WTC11 (cell line): ENCODE measurements around the gene HIPK2. TPM values are rescaled to one million over a fixed set of nuclear protein-coding genes. Genes with fewer than 3 reads are reported as not detected.

ENCODE experiments used
- ATAC-seq: fragments of 200-7000 bp; cut with Tn5 transposase; 2 replicates; pipeline ENCODE4 v1.10.0; 2021; ENCODE audit warnings: mild to moderate bottlenecking, moderate library complexity
- CTCF ChIA-PET: fragments of 300-600 bp; sonication (Branson Sonifier 250); formaldehyde crosslinking; loops from one replicate; lab custom pipeline; 2021; ENCODE audit warnings: antibody characterized with exemption; lab: Charles Lee
- POLR2A ChIA-PET: fragments of 350-600 bp; sonication (Branson Sonifier 250); formaldehyde crosslinking; loops from one replicate; lab custom pipeline; 2021; ENCODE audit warnings: antibody characterized with exemption; lab: Charles Lee
- DNase-seq: peaks from one replicate; pipeline ENCODE4 v3.0.0; 2021; ENCODE audit warnings: low spot score
- H3K27ac Mint-ChIP-seq: 2 replicates; pipeline ENCODE4 v1.8.0; 2021; ENCODE audit warnings: mixed read lengths
- H3K27me3 Mint-ChIP-seq: 2 replicates; pipeline ENCODE4 v1.8.0; 2021; ENCODE audit warnings: low read depth, mild to moderate bottlenecking, moderate library complexity, mixed read lengths
- H3K36me3 Mint-ChIP-seq: 2 replicates; pipeline ENCODE4 v1.8.0; 2021; ENCODE audit warnings: mixed read lengths
- H3K4me1 Mint-ChIP-seq: 2 replicates; pipeline ENCODE4 v1.8.0; 2022; ENCODE audit warnings: mixed read lengths
- H3K4me3 Mint-ChIP-seq: 2 replicates; pipeline ENCODE4 v1.8.0; 2021; ENCODE audit warnings: mild to moderate bottlenecking, moderate library complexity, mixed read lengths
- H3K9me3 Mint-ChIP-seq: 2 replicates; pipeline ENCODE4 v1.8.0; 2021; ENCODE audit warnings: mixed read lengths
- AFF4 ChIP-seq: sonication (generic); formaldehyde crosslinking; IDR thresholded peaks from 2 replicates; pipeline ENCODE4 v1.8.1; 2023; ENCODE audit warnings: mild to moderate bottlenecking, missing genetic modification reagents, borderline replicate concordance
- ARID4B ChIP-seq: sonication (generic); formaldehyde crosslinking; IDR thresholded peaks from 2 replicates; pipeline ENCODE4 v1.8.0; 2023; ENCODE audit warnings: missing genetic modification reagents, mild to moderate bottlenecking, borderline replicate concordance
- ATF1 ChIP-seq: sonication (generic); formaldehyde crosslinking; IDR thresholded peaks from 2 replicates; pipeline ENCODE4 v1.8.1; 2023; ENCODE audit warnings: mild to moderate bottlenecking, moderate library complexity, missing genetic modification reagents
- CREM ChIP-seq: sonication (generic); formaldehyde crosslinking; IDR thresholded peaks from 2 replicates; pipeline ENCODE4 v1.8.1; 2022; ENCODE audit warnings: mild to moderate bottlenecking, missing genetic modification reagents, moderate library complexity
- E2F1 ChIP-seq: sonication (generic); formaldehyde crosslinking; IDR thresholded peaks from 2 replicates; pipeline ENCODE4 v1.8.0; 2022; ENCODE audit warnings: mild to moderate bottlenecking, missing genetic modification reagents
- HMGA2 ChIP-seq: fragments of 250-450 bp; sonication (Bioruptor Pico); IDR thresholded peaks from 2 replicates; pipeline ENCODE4 v1.4.0; 2021; ENCODE audit warnings: mild to moderate bottlenecking, moderate library complexity
- HMGXB4 ChIP-seq: sonication (generic); formaldehyde crosslinking; IDR thresholded peaks from 2 replicates; pipeline ENCODE4 v1.8.1; 2023; ENCODE audit warnings: mild to moderate bottlenecking, moderate library complexity, missing genetic modification reagents
- NFE2L1 ChIP-seq: sonication (generic); formaldehyde crosslinking; IDR thresholded peaks from 2 replicates; pipeline ENCODE4 v1.8.1; 2023; ENCODE audit warnings: missing genetic modification reagents
- PRDM15 ChIP-seq: sonication (generic); formaldehyde crosslinking; IDR thresholded peaks from 2 replicates; pipeline ENCODE4 v1.8.0; 2022; ENCODE audit warnings: missing genetic modification reagents
- RELA ChIP-seq: sonication (generic); formaldehyde crosslinking; IDR thresholded peaks from 2 replicates; pipeline ENCODE4 v1.8.1; 2022; ENCODE audit warnings: missing genetic modification reagents, mild to moderate bottlenecking, borderline replicate concordance
- RORB ChIP-seq: fragments of 250-450 bp; sonication (Bioruptor Pico); IDR thresholded peaks from 2 replicates; pipeline ENCODE4 v1.9.0; 2021; ENCODE audit warnings: mild to moderate bottlenecking
- USF1 ChIP-seq: sonication (generic); formaldehyde crosslinking; IDR thresholded peaks from 2 replicates; pipeline ENCODE4 v1.8.0; 2022; ENCODE audit warnings: mild to moderate bottlenecking, missing genetic modification reagents
- ZNF121 ChIP-seq: sonication (generic); formaldehyde crosslinking; IDR thresholded peaks from 2 replicates; pipeline ENCODE4 v1.8.0; 2023; ENCODE audit warnings: missing genetic modification reagents
- ZNF138 ChIP-seq: sonication (generic); formaldehyde crosslinking; conservative IDR thresholded peaks from 2 replicates; pipeline ENCODE4 v1.8.1; 2022; ENCODE audit warnings: mild to moderate bottlenecking, moderate library complexity, missing genetic modification reagents
- ZSCAN18 ChIP-seq: fragments of 250-450 bp; sonication (Bioruptor Pico); IDR thresholded peaks from 2 replicates; pipeline ENCODE4 v2.1.2; 2022; ENCODE audit warnings: mild to moderate bottlenecking, moderate library complexity
- total RNA-seq: library from RNA; stranded (reverse); gene quantifications from 3 replicates; pipeline ENCODE4 v1.2.3, GENCODE V29; 2021

HIPK2 gene
- total RNA-seq, 1 experiment from 2014 or later, result 25.3 TPM

- TF ChIP-seq HMGXB4 (CRISPR knock-in tag) (no peak), RORB (CRISPR knock-in tag) (no peak), PRDM15 (CRISPR knock-in tag) (no peak), HMGA2 (no peak), USF1 (CRISPR knock-in tag) (no peak), ZSCAN18 (no peak), AFF4 (CRISPR knock-in tag) (no peak)
These were observed 211.7 kb downstream of the HIPK2 start (continued) for GRCh38 chr7:139566075-139566474.

GRCh38 chr7:139563856-139564255 lies 213.9 kb downstream of the HIPK2 start:
- no peak overlapping the region for H3K4me3 Mint-ChIP-seq
- H3K27ac Mint-ChIP-seq, result no peak overlapping the region
- no peak for TF ChIP-seq ATF1
- no peak for TF ChIP-seq ZNF121 (CRISPR knock-in tag)
- no peak for TF ChIP-seq RELA (CRISPR knock-in tag)
- no peak for TF ChIP-seq ZNF138
- TF ChIP-seq CREM (CRISPR knock-in tag), result no peak
- TF ChIP-seq ZSCAN18, result no peak
- no peak for TF ChIP-seq E2F1 (CRISPR knock-in tag)
- no peak for TF ChIP-seq ARID4B (CRISPR knock-in tag)
- no peak for TF ChIP-seq NFE2L1 (CRISPR knock-in tag)

More at GRCh38 chr7:139563856-139564255, 213.9 kb downstream of the HIPK2 start:
- Mint-ChIP-seq H3K4me1 (peaks cover 36% of the 10 kb centered on the region), H3K36me3 (no peaks in the 10 kb centered on the region), H3K27me3 (no peaks in the 10 kb centered on the region; the same call in 1 of the 2 replicates), H3K9me3 (peaks cover 5% of the 10 kb centered on the region)
- no peak for ATAC-seq
- no peak for DNase-seq
- POLR2A ChIA-PET, result no interaction called here
- CTCF ChIA-PET, result interaction anchor here (1.4 kb wide), 1 partner anchor 9 kb away, joined by 5 read pairs; no protein-coding TSS in a partner anchor
